ENCODE measurements around the gene MOB2.

- TF ChIP-seq POLR2A (IDR thresholded peaks at IDR 0.05) (no peak), CTCF (IDR thresholded peaks at IDR 0.05 in 4 of 5, conservative IDR thresholded peaks at IDR 0.05 in 1 of 5) (no peak)
Measured at GRCh38 chr11:1530686-1531448, 44.3 kb upstream of the MOB2 start.

Data from gastrocnemius medialis (tissue), 4 donors.